Midbrain (tissue), 1 donor: ENCODE results near the gene ARV1.
"Not testable (repeated sequence)": the region's sequence is repeated elsewhere in the genome, so short reads cannot be mapped to it uniquely, and the experiment has no call there.

ENCODE experiments used
- DNase-seq: peaks from one replicate; lab custom pipeline; 2025; lab: John Stamatoyannopoulos, UW

The ARV1 gene

GRCh38 chr1:231020139-231020601 lies 41.3 kb downstream of the ARV1 start:
- DNase-seq, result no peak

- DNase-seq, result no peak
Measured at GRCh38 chr1:231020816-231021215, 41.9 kb downstream of the ARV1 start.

- no peak for DNase-seq
Measured at GRCh38 chr1:231021540-231022031, 42.7 kb downstream of the ARV1 start.

GRCh38 chr1:231022543-231022942 lies 43.6 kb downstream of the ARV1 start:
- DNase-seq, result not testable (repeated sequence)

- no peak for DNase-seq
Measured at GRCh38 chr1:231023150-231023549, 44.3 kb downstream of the ARV1 start.

- DNase-seq, result no peak
Measured at GRCh38 chr1:231026576-231026975, 47.7 kb downstream of the ARV1 start.

- no peak for DNase-seq
Measured at GRCh38 chr1:231027136-231027925, 48.4 kb downstream of the ARV1 start.

GRCh38 chr1:231027971-231028370 lies 49.1 kb downstream of the ARV1 start:
- no peak for DNase-seq

- no peak for DNase-seq
Measured at GRCh38 chr1:231028682-231029081, 49.8 kb downstream of the ARV1 start.

GRCh38 chr1:231029247-231029646 lies 50.4 kb downstream of the ARV1 start:
- not testable (repeated sequence) for DNase-seq

- DNase-seq, result no peak
Measured at GRCh38 chr1:231029841-231030240, 50.9 kb downstream of the ARV1 start.

GRCh38 chr1:231032963-231033362 lies 54.1 kb downstream of the ARV1 start:
- no peak for DNase-seq

GRCh38 chr1:231035799-231036198 lies 56.9 kb downstream of the ARV1 start:
- peak; percentile 23 for DNase-seq

- no peak for DNase-seq
Measured at GRCh38 chr1:231036416-231036815, 57.5 kb downstream of the ARV1 start.

- DNase-seq, result no peak
Measured at GRCh38 chr1:231037585-231038517, 59.0 kb downstream of the ARV1 start.

- DNase-seq, result no peak
Measured at GRCh38 chr1:231039161-231040018, 60.5 kb downstream of the ARV1 start.

- DNase-seq, result peak; percentile 55
Measured at GRCh38 chr1:231040019-231040799, 61.3 kb downstream of the ARV1 start, which contains the start of gene FAM89A. Gene FAM89A (minus strand): TSS chr1:231040254. CDS start chr1:231040211, 43 bp downstream.

GRCh38 chr1:231040800-231041718 lies 62.2 kb downstream of the ARV1 start:
- DNase-seq, result no peak

- no peak for DNase-seq
Measured at GRCh38 chr1:231041719-231042261, 62.9 kb downstream of the ARV1 start.
